SU-DHL-6 (cell line): Measurements from ENCODE around the gene CLIP4.

Source experiments
- H2AFZ ChIP-seq: fragments of 200-600 bp; sonication (generic); 2 replicates; pipeline ENCODE4 v1.6.1; 2014; ENCODE audit warnings: low read depth, mild to moderate bottlenecking, moderate library complexity, mixed read lengths, antibody characterized with exemption, low read length; ENCODE audit not compliant: severe bottlenecking
- H3F3A ChIP-seq: fragments of 200-600 bp; shearing (Covaris generic); 2 replicates; pipeline ENCODE4 v1.6.0; 2016; ENCODE audit warnings: antibody characterized with exemption, mild to moderate bottlenecking; ENCODE audit not compliant: insufficient read depth
- H3K27ac ChIP-seq: fragments of 200-600 bp; sonication (generic); 2 replicates; pipeline ENCODE4 v1.5.1; 2016; ENCODE audit warnings: low read depth, mild to moderate bottlenecking, low read length, moderate library complexity, mixed read lengths
- H3K27me3 ChIP-seq: fragments of 200-600 bp; sonication (generic), shearing (Covaris generic); 2 replicates; pipeline ENCODE4 v1.6.0; 2014; ENCODE audit warnings: mild to moderate bottlenecking, low read length
- H3K36me3 ChIP-seq: fragments of 200-600 bp; sonication (generic); 2 replicates; pipeline ENCODE4 v1.6.1; 2014; ENCODE audit warnings: mild to moderate bottlenecking, low read length, mixed read lengths
- H3K4me2 ChIP-seq: fragments of 300-600, 200-600 bp; shearing (Covaris generic), sonication (generic); 2 replicates; pipeline ENCODE4 v1.6.0; 2014; ENCODE audit warnings: low read length, low read depth, mild to moderate bottlenecking; ENCODE audit not compliant: poor library complexity, severe bottlenecking
- H3K4me3 ChIP-seq: fragments of 200-600 bp; sonication (generic); 2 replicates; pipeline ENCODE4 v1.5.1; 2014; ENCODE audit warnings: antibody characterized with exemption, low read length, mild to moderate bottlenecking, mixed read lengths; ENCODE audit not compliant: insufficient read depth, poor library complexity, severe bottlenecking
- H3K79me2 ChIP-seq: fragments of 200-600 bp; sonication (generic); 2 replicates; pipeline ENCODE4 v1.6.1; 2014; ENCODE audit warnings: mild to moderate bottlenecking, low read length, moderate library complexity; ENCODE audit not compliant: insufficient read depth
- H3K9ac ChIP-seq: fragments of 200-600 bp; sonication (generic); 2 replicates; pipeline ENCODE4 v1.7.0; 2014; ENCODE audit warnings: mild to moderate bottlenecking, low read length
- H3K9me2 ChIP-seq: fragments of 200-600 bp; sonication (generic); replicated peaks from 2 replicates; pipeline ENCODE4 v1.6.1; 2014; ENCODE audit warnings: low read length; ENCODE audit not compliant: insufficient read depth
- H3K9me3 ChIP-seq: fragments of 200-600 bp; sonication (generic); 2 replicates; pipeline ENCODE4 v1.6.1; 2014; ENCODE audit warnings: low read length, mixed read lengths; ENCODE audit not compliant: insufficient read depth
- H4K20me1 ChIP-seq: fragments of 200-600 bp; sonication (generic); 2 replicates; pipeline ENCODE4 v1.6.1; 2014; ENCODE audit warnings: low read depth, mild to moderate bottlenecking, antibody characterized with exemption, low read length, moderate library complexity, mixed read lengths
- CTCF ChIP-seq: fragments of 200-600 bp; sonication (generic); IDR thresholded peaks from one replicate; pipeline ENCODE4 v1.5.1; 2017; ENCODE audit warnings: antibody characterized with exemption, mild to moderate bottlenecking, low read length, moderate library complexity; ENCODE audit not compliant: insufficient read depth, poor library complexity, severe bottlenecking
- EZH2phosphoT487 ChIP-seq: fragments of 200-600 bp; sonication (generic), shearing (Covaris generic); conservative IDR thresholded peaks from 2 replicates; pipeline ENCODE4 v1.6.1; 2018; ENCODE audit warnings: mild to moderate bottlenecking, antibody characterized with exemption, low read length, moderate library complexity, mixed read lengths

Gene CLIP4

DNA sequence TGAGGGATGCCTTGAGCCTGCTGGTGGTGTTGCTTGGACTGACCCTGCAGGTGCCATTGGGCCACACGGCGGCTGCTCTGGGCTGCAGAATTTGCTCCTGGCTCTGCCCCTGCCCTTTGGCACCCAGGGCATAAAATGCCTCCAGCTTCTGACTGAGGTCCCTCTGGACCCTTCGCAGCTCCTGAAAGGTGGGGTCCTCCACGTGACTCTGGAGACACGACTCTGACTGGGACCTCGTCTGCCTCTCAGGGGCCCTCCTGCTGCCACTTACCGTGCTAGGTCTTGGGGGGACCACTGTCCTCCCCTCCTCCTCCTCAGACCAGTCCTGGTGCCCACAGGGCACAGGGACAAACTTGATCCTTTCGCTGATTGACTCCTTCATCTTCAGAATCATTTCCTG, 43.0 kb upstream of the CLIP4 start:
- Histone ChIP-seq H3K36me3 (no peaks in the 10 kb centered on the region), H3K27ac (no peak overlapping the region), H3F3A (no peaks in the 10 kb centered on the region), H3K4me3 (no peak overlapping the region), H3K9me2 (no peaks in the 10 kb centered on the region), H3K4me2 (no peak overlapping the region), H3K9ac (no peak overlapping the region), H4K20me1 (no peaks in the 10 kb centered on the region), H3K9me3 (no peaks in the 10 kb centered on the region), H2AFZ (no peak overlapping the region), H3K79me2 (no peaks in the 10 kb centered on the region), H3K27me3 (no peaks in the 10 kb centered on the region)
- TF ChIP-seq CTCF (no peak), EZH2phosphoT487 (no peak)

GRCh38 chr2:29072971-29073725, 42.1 kb upstream of the CLIP4 start:
- Histone ChIP-seq H3K9me2 (no peaks in the 10 kb centered on the region), H3F3A (no peaks in the 10 kb centered on the region), H3K4me2 (no peak overlapping the region), H3K36me3 (no peaks in the 10 kb centered on the region), H2AFZ (no peak overlapping the region), H4K20me1 (no peaks in the 10 kb centered on the region), H3K27me3 (no peaks in the 10 kb centered on the region), H3K9ac (no peak overlapping the region), H3K9me3 (no peaks in the 10 kb centered on the region), H3K79me2 (no peaks in the 10 kb centered on the region), H3K27ac (no peak overlapping the region), H3K4me3 (no peak overlapping the region)
- TF ChIP-seq CTCF (no peak), EZH2phosphoT487 (no peak)

GRCh38 chr2:29073933-29074332, 41.3 kb upstream of the CLIP4 start:
- Histone ChIP-seq H3K27me3 (no peaks in the 10 kb centered on the region), H3K4me2 (no peak overlapping the region), H3K4me3 (no peak overlapping the region)

More at GRCh38 chr2:29073933-29074332, 41.3 kb upstream of the CLIP4 start:
- H3K9ac ChIP-seq = no peak overlapping the region
- no peak overlapping the region for H3K27ac ChIP-seq
- H3F3A ChIP-seq = no peaks in the 10 kb centered on the region
- H3K9me3 ChIP-seq = no peaks in the 10 kb centered on the region
- H2AFZ ChIP-seq = no peak overlapping the region
- no peaks in the 10 kb centered on the region for H3K79me2 ChIP-seq
- H3K9me2 ChIP-seq = no peaks in the 10 kb centered on the region
- no peaks in the 10 kb centered on the region for H4K20me1 ChIP-seq
- H3K36me3 ChIP-seq = no peaks in the 10 kb centered on the region
- TF ChIP-seq EZH2phosphoT487 = no peak
- no peak for TF ChIP-seq CTCF
